ENCODE measurements around the gene SELENOH. TPM values are rescaled to one million over a fixed set of nuclear protein-coding genes. Genes with fewer than 3 reads are reported as not detected.

SELENOH gene
- total and polyA plus RNA-seq, 2 of the 8 experiments (the other 6 are each of a cell fraction or from before 2014, with no cell fraction given): 243 to 264 TPM

DNA sequence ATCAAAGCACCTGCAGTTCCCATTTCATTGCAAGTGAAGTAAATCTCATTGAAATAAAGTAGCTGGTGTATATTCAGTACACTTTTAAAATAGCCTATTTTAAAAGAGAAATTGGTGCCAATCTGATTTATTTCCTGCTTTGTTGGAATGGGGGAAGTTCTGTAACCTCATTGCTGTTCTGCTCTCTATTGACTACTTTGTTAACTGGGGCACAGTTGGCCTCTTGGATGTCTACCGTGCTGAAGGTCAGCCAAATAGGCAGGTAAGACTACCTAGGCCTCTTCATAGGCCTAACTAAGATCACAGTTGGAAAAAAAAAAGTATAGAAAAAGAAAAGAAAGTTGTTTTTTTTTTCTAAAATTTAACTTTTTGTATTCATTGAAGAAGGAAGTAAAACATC lies 29.5 kb downstream of the SELENOH start:
- H3K4me1 ChIP-seq (replicated peaks in 1 of 4; ENCODE audit: control insufficient read depth in 3 of 4, insufficient read depth in 4 of 4, low read length in 3 of 4): peaks cover 3 to 8% (median 6%) of the 10 kb centered on the region in 4 experiments
- no peak overlapping the region for H2BK5ac ChIP-seq (ENCODE audit: low read depth, low read length)
- no peak overlapping the region for H3K18ac ChIP-seq (ENCODE audit: extremely low read depth, low read length)
- CTCF ChIA-PET (ENCODE audit: partially characterized antibody): interaction anchor here (1.2 kb wide), 2 partner anchors 8 to 14 kb away, joined by 3 read pairs; no protein-coding TSS in a partner anchor
- no peak overlapping the region for H2AFZ ChIP-seq (ENCODE audit: low read length)
- H3K9ac ChIP-seq (replicated peaks in 1 of 4; ENCODE audit: extremely low read depth in 1 of 4, low read depth in 3 of 4, low read length in 3 of 4): no peak overlapping the region
- no peaks in the 10 kb centered on the region; the same call in 1 of the 2 replicates for H3K23me2 ChIP-seq (ENCODE audit: low read depth, low read length)
- DNase-seq (ENCODE audit: low read depth in 1 of 2, low spot score in 2 of 2) (no peak), FAIRE-seq (no peak)
- H4K20me1 ChIP-seq (replicated peaks in 1 of 2; ENCODE audit: control insufficient read depth in 1 of 2, insufficient read depth in 2 of 2, low read length in 2 of 2): peaks cover 7 to 18% of the 10 kb centered on the region in 2 experiments
- H3K4ac ChIP-seq (replicated peaks; ENCODE audit: insufficient read length, low read depth, low read length): no peak overlapping the region
- H4K5ac ChIP-seq (ENCODE audit: insufficient read length, low read depth, low read length): no peak overlapping the region
- H2BK12ac ChIP-seq (ENCODE audit: low read depth, low read length): no peak overlapping the region
- H4K8ac ChIP-seq (ENCODE audit: extremely low read depth, insufficient read depth, low read length): no peak overlapping the region
- H4K91ac ChIP-seq (replicated peaks; ENCODE audit: insufficient read length, low read length): no peak overlapping the region
- H3K36me3 ChIP-seq (ENCODE audit: control insufficient read depth in 2 of 4, insufficient read depth in 4 of 4, low read length in 3 of 4): no peaks in the 10 kb centered on the region
- no peak overlapping the region for H3K56ac ChIP-seq (replicated peaks; ENCODE audit: insufficient read length, low read depth, low read length)
- H3K4me2 ChIP-seq (ENCODE audit: insufficient read depth in 1 of 2, low read depth in 2 of 2, low read length in 2 of 2): no peak overlapping the region
- H3K79me2 ChIP-seq (ENCODE audit: control insufficient read depth in 1 of 2, insufficient read depth in 2 of 2, low read length in 2 of 2): peaks cover 52 to 95% of the 10 kb centered on the region in 2 experiments
- H2BK120ac ChIP-seq (replicated peaks; ENCODE audit: low read depth, low read length): no peak overlapping the region
- POLR2A ChIA-PET (ENCODE audit: partially characterized antibody): interaction anchor here (0.6 to 3.2 kb wide), 7 partner anchors 8 to 130 kb away, joined by 3 to 20 read pairs (median 4); partner anchors contain the start of gene CTNND1
- no peaks in the 10 kb centered on the region for H3K9me3 ChIP-seq (ENCODE audit: insufficient read depth in 2 of 2, low read depth in 1 of 2, low read length in 1 of 2)
- H2BK15ac ChIP-seq (ENCODE audit: low read length): no peak overlapping the region
- peaks cover 10% of the 10 kb centered on the region; the same call in 1 of the 2 replicates for H3K79me1 ChIP-seq (ENCODE audit: low read depth, low read length)
- 90% methylated on average over 1 of the region's 1 CpG; no CpG with 5 or more reads in 1 of the 2 experiments for WGBS, 2 experiments (ENCODE audit: extremely low coverage in 1 of 2, insufficient coverage in 1 of 2, insufficient read length in 1 of 2, insufficient replicate concordance in 2 of 2, low coverage in 1 of 2, low lambda C conversion rate in 2 of 2, missing lambda C conversion rate in 1 of 2)
- H2BK20ac ChIP-seq (ENCODE audit: low read length): no peak overlapping the region
- no peak overlapping the region for H3K27ac ChIP-seq (ENCODE audit: low read depth, low read length)
- no peak overlapping the region for H2AK5ac ChIP-seq (ENCODE audit: low read depth, low read length)
- H3K4me3 ChIP-seq (ENCODE audit: extremely low read depth in 1 of 4, insufficient read depth in 2 of 4, low read depth in 3 of 4, low read length in 4 of 4): no peak overlapping the region
- no peaks in the 10 kb centered on the region for H3K27me3 ChIP-seq (replicated peaks in 1 of 4; ENCODE audit: control insufficient read depth in 3 of 4, extremely low read depth in 1 of 4, insufficient read depth in 3 of 4, low read length in 3 of 4)
- no peak overlapping the region for H3K23ac ChIP-seq (ENCODE audit: insufficient read length)
- no peak overlapping the region for H3K14ac ChIP-seq (ENCODE audit: insufficient read length)
- TF ChIP-seq CBX5 (IDR thresholded peaks at IDR 0.05; ENCODE audit: low read depth, low read length): no peak
- no peak for TF ChIP-seq CHD1 (IDR thresholded peaks at IDR 0.05; ENCODE audit: low read depth, low read length)
- no peak for TF ChIP-seq MAFK (IDR thresholded peaks at IDR 0.05; ENCODE audit: low read depth, low read length)
- no peak for TF ChIP-seq BRCA1 (IDR thresholded peaks at IDR 0.05; ENCODE audit: low read depth, low read length)
- TF ChIP-seq USF2 (IDR thresholded peaks at IDR 0.05; ENCODE audit: low read length): no peak
- no peak for TF ChIP-seq ATF2 (IDR thresholded peaks at IDR 0.05; ENCODE audit: low read length)
- TF ChIP-seq ATF3 (IDR thresholded peaks at IDR 0.05; ENCODE audit: insufficient read depth, low read depth, low read length): no peak
- TF ChIP-seq POLR2A (IDR thresholded peaks at IDR 0.05; ENCODE audit: control extremely low read depth in 1 of 2, low read depth in 2 of 2, low read length in 2 of 2): no peak
- TF ChIP-seq BACH1 (IDR thresholded peaks at IDR 0.05; ENCODE audit: low read length): no peak
- TF ChIP-seq SUZ12 (IDR thresholded peaks at IDR 0.05; ENCODE audit: low read length): no peak
- no peak for TF ChIP-seq RBBP5 (IDR thresholded peaks at IDR 0.05; ENCODE audit: borderline replicate concordance, low read depth, low read length)
